ENCODE data around the gene AK4.

The AK4 gene

GRCh38 chr1:65250826-65251225 is 102.8 kb downstream of the AK4 start:
- DNase-seq (ENCODE audit: low spot score): no peak

- no peak for DNase-seq (ENCODE audit: low spot score)
Observed at GRCh38 chr1:65253800-65254319, 105.9 kb downstream of the AK4 start.

- DNase-seq (ENCODE audit: low spot score): peak; percentile 87
Observed at GRCh38 chr1:65254320-65255034, 106.5 kb downstream of the AK4 start.

DNA sequence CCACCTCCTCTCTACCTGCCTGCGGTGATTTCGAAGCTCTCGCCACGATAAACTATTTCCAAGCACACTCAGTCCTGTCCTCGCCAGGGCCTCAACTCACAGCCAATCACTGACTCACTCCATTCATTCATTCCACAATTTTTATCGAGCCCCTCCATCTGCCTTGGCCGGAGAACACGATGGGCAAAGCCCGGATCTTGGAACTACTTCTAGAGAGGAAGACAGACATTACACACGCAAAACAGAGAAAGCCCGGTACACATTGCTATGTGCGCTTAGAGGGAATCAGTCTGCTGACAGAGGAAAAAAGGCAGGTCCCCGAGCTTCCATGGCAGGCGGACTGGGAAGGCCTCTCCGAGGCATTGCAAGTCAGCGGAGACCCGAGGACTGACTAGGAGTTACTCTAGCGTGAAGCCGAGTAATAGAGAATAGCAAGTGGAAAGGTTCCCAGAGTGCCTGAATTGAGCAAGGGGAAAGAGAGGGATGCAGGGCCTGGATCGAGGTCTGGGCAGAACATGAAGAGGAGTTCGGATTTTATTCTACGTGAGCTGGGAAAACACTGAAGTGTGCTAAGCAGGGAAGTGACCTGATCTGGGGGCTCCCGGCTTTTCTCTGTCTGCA is 107.1 kb downstream of the AK4 start:
- DNase-seq (ENCODE audit: low spot score): no peak

- no peak for DNase-seq (ENCODE audit: low spot score)
Observed at GRCh38 chr1:65255656-65256050, 107.7 kb downstream of the AK4 start.

DNA sequence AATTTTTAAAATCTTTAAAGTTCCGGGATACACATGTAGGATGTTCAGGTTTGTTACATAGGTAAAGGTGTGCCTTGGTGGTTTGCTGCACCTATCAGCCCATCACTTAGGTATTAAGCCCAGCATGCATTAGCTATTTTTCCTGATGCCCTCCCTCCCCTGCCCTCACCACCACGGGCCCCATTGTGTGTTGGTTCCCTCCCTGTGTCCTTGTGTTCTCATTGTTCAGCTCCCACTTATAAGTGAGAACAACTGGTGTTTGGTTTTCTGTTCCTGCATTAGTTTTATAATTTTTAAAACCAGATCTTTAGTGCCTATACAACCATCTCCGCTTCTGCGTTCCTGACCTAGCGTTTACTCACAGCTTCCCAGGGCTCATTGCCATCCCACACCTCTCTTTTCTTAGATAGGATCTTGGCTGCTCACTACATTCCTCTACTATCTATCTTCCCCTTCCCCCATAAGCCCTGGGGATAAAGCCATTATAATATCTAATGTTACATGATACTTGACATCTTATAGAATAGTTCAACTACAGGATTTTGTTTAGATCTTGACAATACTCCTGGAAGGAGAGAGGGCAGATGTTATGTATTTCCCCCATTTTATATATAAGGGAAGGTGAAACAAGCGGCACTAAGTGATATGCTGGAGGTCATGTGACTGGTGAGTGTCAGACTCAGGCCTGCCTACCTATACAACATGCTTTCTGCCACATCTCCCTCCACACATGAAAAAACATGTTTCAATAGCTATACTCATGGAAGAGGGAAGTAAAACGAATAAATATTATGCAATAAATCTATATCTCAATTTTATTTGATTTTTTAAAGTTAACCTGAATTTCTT is 109.1 kb downstream of the AK4 start:
- no peak for DNase-seq (ENCODE audit: low spot score)

DNA sequence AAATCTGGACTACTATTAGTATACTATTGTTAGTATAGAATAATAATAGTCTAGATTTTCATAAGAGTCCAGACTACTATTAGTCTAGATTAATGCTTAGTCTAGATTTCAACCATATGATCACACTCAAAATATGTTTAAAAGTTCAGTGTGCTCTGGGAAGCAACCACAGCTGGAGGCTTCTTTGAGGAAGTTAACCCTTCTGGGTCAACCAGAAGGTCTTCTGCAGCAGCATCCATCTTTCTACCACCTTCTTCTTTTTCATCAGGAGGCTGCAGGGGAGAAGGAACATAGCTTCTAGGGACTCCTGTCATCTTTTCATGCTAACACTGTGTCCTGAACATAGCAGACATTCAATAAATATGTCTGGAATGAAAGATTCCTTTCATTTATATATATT is 110.1 kb downstream of the AK4 start:
- no peak for DNase-seq (ENCODE audit: low spot score)

- no peak for DNase-seq (ENCODE audit: low spot score)
Observed at GRCh38 chr1:65259816-65260215, 111.8 kb downstream of the AK4 start.

DNA sequence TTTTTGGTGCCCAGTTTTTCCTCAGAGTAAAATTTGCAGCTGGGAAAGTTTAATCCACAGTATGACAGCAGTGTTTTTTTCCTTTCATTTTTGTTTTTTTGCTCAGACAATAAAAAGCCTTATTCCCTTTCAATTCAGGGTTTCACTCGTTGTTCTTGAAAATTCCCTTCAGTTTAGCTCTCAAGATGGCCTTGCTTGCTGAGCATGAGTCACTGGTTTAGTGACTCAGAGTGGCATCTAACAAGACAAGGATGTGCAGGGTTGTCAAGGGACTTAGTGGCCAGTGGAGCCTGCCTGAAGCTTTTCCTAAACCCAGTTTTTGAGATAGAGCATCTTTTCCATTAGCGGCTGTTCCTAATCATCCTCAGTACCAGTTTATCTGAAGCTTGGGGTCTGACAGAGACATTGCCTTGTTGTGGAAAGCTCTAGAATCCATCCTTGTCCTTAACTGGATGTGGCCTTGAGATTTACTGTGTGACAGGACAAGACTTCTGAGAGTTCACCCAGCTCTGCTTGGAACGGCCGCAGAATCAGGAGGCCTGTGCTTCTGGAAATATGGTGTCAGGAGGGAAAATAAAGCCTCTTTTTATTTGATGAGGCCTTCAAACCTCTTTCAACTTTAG is 113.0 kb downstream of the AK4 start:
- peak; percentile 91 for DNase-seq (ENCODE audit: low spot score)

DNA sequence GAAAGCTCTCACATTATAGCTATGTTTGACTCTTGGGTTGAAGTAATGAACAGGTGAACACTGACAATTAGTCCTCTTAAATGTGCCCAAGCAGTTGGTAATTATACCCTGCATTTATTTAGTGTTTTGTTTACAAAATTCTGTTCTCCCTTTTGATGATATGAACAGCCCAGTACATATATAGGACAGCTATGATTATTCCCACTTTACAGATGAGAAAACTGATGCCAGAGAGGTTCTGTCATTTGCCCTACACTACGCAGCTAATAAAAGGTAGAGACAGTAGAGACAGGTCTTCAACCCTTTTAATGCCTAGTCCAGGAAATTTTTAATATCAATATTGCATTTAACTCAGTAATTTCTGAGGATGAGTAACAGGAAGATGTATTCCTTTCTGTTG is 115.3 kb downstream of the AK4 start:
- no peak for DNase-seq (ENCODE audit: low spot score)

DNA sequence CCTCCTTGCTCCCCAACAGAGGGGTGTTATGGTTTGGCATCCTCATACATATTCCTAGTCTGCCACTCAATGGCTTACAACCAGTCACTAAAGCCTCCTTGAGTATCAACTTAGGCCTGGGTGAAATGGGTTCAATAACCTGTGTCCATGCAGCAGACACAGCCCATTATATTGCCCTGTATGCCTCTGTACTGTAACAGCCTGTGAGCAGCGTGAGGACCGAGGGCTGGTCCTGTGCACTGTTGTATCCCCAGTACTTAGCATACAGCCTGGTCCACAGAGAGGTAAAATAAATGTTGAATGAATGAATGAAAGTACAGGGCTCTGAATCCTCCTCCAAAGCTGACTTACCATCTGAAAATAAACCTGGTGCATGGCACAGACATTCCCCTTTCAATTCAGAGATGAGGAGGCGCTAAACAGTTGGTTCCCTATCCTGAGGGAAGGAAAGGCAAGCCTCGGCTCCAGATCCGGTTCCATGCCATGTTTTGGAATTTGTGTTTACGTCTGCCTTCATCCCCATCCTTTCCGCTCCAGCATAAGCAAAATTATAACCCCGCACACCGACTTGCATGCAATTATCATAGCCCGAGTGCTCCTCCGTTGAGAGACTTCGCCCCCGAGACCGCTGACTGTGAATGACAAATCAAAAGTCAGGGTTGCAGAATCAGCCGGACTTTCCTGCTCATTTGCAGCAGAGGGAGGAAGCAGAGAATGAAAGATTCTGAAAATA is 116.4 kb downstream of the AK4 start:
- peak; percentile 63 for DNase-seq (ENCODE audit: low spot score)

DNA sequence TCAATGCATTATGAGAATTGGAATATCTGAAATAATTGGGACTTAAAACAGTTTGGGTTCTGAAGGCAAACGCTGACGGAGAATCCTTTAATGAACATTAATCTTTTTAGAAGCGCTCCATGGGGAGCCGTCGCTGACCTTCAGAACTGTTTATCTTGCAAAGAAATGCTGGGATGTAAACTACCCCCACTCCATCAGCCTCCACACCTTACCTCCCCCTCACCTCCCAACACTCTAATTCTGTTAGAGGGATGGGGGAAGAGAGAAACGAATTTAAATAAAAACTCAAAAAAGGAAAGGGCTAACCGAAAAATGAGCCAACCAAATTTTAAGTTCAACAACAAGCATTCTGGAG is 117.3 kb downstream of the AK4 start:
- no peak for DNase-seq (ENCODE audit: low spot score)

DNA sequence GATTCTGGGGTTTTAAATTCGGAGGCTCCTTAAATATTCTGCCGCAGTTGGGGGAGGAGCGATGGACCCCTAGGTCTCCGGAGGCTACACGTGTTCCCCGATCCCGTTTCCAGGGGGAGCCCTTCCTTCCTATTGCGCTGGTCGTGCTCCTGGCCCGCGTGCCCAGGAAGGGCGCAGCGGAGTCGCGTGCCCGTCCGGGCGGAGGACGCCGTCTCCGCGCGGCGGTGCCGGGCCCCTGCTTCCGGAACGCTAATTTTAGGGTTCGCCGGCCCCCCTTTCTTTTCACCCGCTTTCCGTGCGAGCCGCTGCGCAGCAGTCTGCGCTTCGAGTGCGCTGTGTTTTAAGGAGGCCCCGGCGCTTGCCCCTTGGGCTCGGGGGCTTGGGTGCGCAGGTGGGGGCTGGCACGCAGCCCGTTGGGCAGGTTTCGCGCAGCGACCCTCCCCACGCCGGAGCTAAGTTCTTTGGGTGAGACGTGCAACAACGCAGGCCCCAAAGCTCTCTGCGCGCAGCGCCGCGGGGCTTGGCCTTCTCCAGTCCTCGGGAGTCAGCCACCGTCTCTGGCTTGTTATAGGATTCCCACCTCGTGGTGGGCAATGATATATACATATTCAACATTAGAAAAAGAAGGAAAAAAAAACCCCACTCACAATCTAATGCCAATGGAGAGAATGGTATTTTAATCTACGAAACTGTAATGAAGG is 117.8 kb downstream of the AK4 start:
- peak; percentile 67 for DNase-seq (ENCODE audit: low spot score)

DNA sequence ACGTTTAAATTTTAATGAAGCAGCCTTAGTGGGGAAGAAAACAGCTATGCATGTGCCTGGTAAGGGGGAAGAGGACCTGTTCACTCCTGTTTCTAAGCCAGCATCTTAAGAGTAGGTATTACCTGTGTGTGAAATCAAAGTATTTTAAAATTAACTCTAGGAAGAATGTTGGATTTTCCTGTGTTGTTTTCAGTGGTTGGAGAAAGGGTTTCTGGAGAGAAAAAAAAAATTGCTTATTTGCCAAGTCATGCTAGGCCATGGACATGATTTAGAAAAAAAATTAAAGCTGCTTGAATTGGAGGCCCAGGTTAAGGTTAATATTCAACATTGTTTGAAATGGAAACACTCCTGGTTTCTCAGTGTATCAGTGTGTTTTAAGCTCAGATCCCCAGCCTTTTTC is 118.5 kb downstream of the AK4 start:
- DNase-seq (ENCODE audit: low spot score): no peak

- no peak for DNase-seq (ENCODE audit: low spot score)
Observed at GRCh38 chr1:65267271-65267670, 119.3 kb downstream of the AK4 start.

- DNase-seq (ENCODE audit: low spot score): no peak
Observed at GRCh38 chr1:65267683-65268082, 119.7 kb downstream of the AK4 start.

- no peak for DNase-seq (ENCODE audit: low spot score)
Observed at GRCh38 chr1:65269612-65270011, 121.6 kb downstream of the AK4 start.

DNA sequence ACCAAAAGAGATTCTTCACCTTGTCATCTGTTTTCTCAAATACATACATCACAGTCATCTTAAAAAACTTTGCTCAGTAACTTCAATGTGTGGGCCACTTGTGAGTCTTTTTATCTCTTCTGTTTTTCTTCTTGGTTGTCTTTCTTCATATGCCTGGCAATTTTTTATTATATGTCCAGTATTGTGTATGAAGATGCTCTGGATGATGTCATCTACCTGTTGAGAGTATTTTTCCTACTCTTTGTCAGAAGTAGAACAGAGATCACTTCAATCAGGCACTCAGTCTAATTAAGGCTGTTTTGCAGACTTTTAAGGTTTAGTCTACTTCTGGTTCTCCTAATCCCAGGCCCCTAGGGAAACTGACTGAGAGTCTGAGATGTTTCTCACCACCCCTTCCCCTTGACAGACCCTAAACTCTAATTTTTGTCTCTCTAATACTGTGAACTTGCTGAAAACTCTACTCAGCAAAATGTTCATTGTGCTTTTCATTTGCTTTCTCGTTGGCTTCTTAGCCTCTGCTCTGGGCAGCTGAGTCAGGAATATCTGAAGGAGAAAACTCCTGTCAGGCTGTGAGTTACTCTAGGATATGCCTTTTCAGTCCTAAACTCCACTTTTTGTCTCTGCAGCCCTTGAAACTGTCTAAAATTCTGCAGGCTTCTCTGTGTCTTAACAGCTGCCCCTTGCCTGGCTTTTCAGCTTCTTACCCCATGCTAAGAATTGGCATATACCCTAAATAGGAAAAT is 128.4 kb downstream of the AK4 start:
- no peak for DNase-seq (ENCODE audit: low spot score)

DNA sequence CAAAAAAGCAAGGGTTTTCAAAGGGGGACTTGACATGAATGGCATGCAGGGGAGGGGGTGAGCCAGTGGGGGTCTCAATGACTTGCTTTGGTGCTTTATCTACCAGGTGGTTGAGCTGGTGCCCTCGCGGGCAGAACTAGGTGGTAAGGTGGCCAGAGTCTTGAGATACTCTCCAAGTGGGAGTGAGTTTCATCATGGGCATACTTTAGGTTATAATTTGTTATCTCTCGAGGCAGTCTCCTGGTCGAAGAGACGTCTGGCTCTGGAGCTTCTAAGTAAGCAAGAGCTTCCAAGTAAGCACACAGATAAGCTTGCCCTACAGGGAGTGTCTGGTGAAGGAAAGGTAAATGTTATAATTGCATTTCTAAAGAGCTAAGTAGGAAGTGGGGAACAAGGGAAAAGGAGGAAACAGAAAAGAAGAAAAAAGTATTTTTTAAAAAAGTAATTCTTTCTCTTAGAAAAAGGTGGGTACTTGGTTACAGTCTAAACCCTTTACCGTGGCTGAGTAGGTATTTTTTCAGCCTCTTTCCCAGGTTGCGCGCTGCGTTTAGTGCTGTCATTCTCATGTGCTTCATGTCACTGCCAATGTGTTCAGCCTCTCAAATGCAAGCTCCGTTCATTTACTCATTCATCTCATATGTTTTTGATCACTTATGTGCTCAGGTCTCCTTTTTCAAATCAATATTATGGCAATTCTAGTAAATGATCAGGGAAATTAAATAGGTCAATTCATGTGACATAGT is 129.8 kb downstream of the AK4 start:
- no peak for DNase-seq (ENCODE audit: low spot score)
